Adrenal gland (tissue), 5 donors: ENCODE results near the gene ANKRD23.

Experiments used
- CTCF ChIP-seq, 6 experiments: fragments of 450-650 bp in 4 of 6; fragments of 200-600 bp in 2 of 6; sonication (generic) in 1 of 6; IDR thresholded peaks; 1 replicate in 5 of 6; 2 replicates in 1 of 6; pipeline versions ENCODE4 v1.5.1 to v1.8.0; 2016 to 2021; ENCODE audit warnings: antibody characterized with exemption in 6 of 6, mild to moderate bottlenecking in 2 of 6, moderate library complexity in 1 of 6
- POLR2A ChIP-seq, 2 donors: fragments of 450-650 bp; IDR thresholded peaks; one replicate each; pipeline ENCODE4 v1.6.1; 2017; ENCODE audit warnings: antibody characterized with exemption in 2 of 2, mild to moderate bottlenecking in 2 of 2, moderate library complexity in 1 of 2
- donor health status: DM: no; HTN: no; CAD: no.

GRCh38 chr2:96813656-96814055 lies 30.2 kb downstream of the ANKRD23 start:
- TF ChIP-seq POLR2A (IDR thresholded peaks at IDR 0.05) = no peak
- no peak for TF ChIP-seq CTCF (IDR thresholded peaks at IDR 0.05)
